HG02571 (cell line): ENCODE results near the gene SH3PXD2A.
"Not testable (repeated sequence)": the region's sequence is repeated elsewhere in the genome, so short reads cannot be mapped to it uniquely, and the experiment has no call there.

Source experiments
- ATAC-seq: cut with Tn5 transposase; IDR thresholded peaks from one replicate; pipeline ENCODE4 v1.9.1; 2021; ENCODE audit warnings: mild to moderate bottlenecking, moderate library complexity; ENCODE audit not compliant: unreplicated experiment

The SH3PXD2A gene

DNA sequence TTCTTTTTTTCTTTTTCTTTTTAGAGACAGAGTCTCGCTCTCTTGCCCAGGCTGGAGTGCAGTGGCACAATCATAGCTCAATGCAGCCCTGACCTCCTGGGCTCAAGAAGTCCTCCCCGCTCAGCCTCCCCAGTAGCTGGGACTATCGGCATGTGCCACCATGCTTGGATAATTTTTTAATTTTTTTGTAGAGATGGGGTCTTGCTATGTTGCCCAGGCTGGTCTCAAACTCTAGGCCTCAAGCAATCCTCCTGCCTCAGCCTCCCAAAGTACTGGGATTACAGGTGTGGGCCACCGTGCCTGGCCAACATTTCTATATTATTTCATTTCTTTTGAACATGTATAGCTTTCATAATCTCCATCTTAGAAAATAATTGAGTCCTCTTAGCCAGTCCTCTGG lies 42.1 kb downstream of the SH3PXD2A start:
- ATAC-seq, result not testable (repeated sequence)

GRCh38 chr10:103812432-103812831 lies 42.9 kb downstream of the SH3PXD2A start:
- no peak for ATAC-seq

DNA sequence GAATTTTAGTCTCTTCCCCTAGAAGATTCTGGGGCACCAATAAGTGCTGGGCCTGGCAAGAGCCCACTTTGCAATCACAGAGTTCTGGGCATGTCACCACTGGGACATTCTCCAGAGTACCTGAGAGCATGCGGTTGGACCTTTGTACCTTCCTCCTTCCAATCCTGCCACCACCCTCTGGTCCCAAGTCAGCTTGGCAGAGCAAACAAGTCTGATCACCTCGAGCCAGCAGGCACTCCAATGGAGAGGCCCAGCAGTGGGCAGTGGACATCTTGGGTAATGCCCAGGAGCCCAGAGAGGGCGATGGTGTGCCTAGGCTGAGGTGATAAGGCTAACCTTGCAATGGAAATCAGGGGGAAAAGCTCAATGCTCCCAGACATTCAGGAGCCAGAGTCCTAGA lies 43.4 kb downstream of the SH3PXD2A start:
- ATAC-seq, result no peak

DNA sequence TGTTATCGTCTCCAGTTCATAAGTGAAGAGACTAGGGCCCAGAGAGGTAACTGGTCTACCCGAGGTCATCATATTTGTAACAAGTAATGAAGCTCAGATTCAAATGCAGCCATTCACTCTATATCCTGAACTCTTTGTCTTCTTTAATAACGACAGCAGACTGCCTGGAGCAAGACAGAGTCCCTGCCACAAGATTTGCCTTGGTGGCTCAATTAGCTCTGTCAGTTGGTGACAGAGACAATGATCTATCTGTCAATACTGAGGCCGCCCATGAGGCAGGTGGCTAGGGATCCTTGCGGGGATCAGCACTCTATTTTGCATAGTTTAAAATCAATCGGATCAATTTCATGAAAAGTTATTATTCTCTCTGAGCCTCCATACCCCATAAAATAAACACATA lies 43.9 kb downstream of the SH3PXD2A start:
- ATAC-seq, result no peak

DNA sequence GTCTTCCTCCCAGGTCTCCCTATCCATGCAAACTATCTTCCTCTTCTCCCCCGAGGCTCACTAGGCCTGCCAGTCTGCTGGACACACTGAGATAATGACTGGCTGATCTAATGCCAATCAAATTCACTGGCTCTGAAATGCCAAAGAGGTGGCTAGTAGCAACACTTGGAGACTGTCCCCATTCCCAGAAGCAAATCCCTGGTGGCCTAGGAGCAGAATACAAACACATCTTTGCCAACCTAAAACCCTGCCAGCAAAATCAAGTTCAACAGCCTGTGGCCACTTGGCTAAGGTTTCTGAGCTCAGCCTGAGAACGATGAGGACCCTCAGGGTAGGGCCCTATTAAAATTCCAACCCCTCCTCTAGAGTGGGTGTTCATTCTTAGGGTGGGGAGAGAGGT lies 46.6 kb downstream of the SH3PXD2A start:
- ATAC-seq, result no peak

- ATAC-seq, result no peak
Observed at GRCh38 chr10:103807996-103808395, 47.4 kb downstream of the SH3PXD2A start.

DNA sequence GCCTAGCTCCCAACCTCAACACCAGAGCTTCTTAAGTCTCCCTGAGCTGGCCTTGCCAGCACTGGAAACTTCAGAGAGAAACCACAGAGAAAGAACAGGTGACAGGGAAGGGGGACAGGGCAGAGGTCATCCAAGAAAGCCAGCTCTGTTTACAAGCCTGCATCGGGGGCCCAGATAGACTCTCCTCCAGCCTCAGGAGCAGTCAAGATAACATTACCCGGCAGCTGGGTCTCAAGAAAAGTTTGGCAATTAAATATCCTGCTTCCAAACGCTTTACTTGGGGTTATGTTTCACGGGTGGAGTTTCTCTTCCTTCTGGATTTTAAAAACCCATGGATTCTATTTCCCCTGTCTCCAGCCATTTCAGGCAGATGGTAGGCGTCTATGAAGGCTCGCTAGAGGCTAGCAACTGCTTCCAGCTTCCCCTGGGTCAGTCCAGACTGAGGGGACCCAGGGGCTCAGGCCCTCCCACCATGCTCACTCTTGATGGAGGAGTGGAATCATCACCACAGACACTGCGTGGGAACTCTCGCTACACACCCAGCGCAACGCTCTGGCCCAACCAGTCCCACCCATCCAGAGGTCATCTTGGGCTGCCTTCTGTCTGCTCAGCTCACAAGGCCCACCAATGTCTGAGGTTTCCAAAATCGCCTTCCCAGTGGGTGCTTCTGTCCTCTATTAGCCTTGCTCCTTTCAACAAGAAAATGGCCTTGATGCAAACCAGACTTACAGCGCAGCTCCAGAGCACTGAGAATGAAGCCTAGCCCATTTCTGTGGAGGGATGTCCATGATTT lies 48.8 kb downstream of the SH3PXD2A start:
- no peak for ATAC-seq

DNA sequence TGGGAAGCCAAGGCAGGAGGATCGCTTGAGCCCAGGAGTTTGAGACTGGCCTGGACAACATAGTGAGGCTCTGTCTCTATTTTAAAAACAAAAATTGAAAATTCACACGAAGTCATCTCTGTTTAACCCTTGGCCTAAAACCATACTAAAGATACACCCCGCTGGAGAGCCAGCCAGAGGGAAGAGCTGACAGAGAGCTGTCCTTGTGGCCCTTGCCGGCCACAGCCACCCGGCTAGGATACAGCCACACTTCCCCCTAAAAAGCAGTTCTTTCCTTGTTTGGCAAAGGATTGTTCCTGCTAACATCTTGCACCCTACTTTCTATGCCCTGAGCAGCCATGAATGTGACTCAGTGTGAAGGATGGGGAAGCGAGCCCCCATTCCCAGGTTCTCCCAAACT lies 49.6 kb downstream of the SH3PXD2A start:
- no peak for ATAC-seq

DNA sequence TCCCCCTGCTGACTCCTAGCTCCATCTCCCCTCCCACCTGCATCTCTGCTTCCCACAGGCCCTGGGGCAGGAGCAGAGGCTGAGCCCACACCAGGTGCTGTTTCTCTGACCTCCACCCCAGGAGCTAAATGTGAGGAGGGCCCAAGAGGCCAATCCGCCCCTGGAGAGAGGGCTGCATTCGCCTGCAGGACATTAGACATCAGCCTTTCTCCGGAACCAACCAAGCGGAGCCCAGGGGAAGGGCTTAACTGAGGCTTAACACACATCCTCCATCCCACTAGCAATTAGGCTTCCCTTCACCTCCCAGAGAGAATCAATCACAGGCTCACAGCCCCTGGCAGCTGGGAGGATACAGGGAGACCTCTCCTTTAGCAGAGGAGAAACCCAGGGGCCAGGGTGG lies 50.5 kb downstream of the SH3PXD2A start:
- ATAC-seq, result no peak

DNA sequence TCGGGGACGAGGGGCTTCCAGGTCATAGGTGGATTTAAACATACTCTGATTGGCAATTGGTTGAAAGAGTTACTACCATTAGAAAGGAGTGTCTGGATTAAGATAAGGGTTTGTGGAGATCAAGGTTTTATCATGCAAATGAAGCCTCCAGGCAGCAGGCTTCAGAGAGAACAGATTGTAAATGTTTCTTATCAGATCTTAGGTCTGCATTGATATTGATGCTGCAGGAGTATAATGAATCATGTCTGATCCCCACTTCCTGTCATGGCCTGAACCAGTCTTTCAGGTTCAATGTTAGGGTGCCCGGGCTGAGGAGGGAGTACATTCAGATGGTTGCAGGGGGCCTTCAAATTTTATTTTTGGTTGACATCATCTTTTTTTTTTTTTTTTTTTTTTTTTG lies 51.4 kb downstream of the SH3PXD2A start:
- ATAC-seq, result no peak

DNA sequence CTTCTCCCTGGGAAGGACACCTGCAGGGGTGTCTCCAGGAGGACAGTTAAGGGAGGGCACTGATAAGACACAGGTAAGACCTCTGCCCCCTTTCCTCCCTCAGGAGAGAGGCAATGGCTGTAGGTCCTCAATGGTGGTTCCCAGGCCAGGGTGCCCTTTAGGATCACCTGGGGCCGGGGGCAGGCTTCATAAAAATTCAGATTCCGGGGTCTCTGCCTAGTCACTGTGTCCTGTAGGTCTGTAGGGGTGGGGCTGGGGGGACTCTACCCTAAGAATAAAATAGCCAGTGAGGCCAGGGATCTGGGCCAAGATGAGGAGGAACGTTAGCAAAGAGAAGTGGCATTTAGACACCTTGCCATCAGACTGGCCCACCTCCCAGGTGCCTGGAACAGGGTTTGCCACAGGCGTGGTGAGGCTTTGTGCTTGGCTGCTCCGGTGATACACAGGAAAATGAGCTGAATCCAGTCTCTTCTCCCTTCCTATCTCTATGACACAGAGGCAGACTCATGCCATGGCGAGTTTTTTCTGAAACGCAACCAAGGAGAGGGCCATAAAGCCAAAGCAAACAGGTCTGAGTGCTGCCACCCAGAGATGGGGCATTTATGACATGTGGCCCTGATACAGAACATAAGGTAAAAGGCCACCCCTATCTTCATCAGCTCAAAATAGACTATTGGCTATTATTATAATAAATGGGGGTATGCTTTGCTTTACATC lies 52.6 kb downstream of the SH3PXD2A start:
- ATAC-seq, result no peak

- no peak for ATAC-seq
Observed at GRCh38 chr10:103802081-103802480, 53.3 kb downstream of the SH3PXD2A start.

DNA sequence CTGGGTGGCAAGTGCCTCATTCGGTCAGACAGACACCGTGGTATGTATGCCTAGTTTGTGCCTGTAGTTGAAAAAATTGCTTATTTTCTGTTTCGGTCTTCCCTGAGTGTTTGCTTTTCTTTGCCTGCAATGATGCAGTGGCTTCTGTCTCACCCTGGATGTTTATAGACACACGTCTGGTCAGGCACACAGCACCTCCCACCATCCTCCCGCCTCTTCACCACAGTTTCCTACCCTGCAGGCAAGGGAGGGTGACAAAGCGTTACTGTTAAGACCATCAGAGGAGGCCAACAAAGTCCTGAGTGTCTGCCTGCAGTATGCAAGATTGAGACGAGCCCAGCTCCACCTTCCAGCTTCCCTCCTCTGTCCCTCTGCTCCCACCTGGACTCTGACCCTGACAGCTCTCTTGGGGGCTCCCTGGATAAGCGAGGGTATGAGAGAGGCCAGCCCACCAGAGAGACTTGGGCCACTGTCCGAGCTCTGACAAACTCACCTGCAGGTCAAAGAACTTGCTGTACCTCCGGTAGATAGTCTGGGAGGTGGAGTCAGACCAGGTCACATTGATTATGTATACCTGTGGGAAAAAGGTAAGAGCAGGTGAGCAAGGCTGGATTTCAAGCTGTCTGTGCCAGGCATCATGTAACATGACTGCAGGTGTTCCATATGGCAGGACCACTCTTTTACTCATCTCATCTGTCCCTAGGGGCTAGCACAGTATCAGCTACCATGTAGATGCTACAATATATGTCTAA lies 54.4 kb downstream of the SH3PXD2A start:
- ATAC-seq, result peak; percentile 91

DNA sequence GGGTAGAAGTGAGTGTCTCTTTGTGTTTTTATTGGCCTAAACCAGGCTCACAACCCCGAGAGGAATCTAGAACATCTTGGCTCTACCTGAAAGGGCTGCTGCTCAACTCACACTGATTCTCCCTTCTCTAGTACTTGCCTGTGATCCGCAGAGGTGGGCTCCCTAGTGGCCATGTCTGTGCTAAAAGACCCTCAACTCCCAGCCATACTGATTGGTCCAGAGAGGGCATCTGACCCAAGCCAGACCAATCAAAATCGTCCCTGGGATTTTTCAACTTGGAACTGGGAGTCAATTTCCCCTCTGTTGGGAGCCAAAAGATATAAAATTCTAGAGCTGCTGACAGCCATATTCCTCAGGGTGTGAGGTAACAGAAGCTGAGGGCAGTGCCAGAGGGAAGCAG lies 55.3 kb downstream of the SH3PXD2A start:
- ATAC-seq, result no peak

DNA sequence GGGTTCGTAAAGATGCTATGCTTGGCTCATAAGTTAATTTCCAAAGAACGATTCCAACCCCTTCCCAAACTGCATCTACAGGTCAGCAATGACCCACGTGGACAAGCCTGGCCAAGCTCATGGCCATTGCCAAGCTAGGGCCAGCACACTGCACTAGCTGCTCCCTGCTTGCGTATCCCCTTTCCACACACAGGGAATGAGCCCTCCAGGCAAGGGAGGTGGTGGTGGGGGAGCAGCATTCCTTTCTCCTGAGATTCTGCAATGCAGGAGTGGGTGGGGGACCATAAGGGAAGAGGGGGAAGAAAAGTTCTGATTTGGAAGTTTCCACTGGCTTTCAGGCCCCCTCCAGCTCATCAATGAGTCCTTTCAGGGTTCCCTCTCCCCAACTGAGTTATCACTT lies 56.0 kb downstream of the SH3PXD2A start:
- ATAC-seq, result no peak

DNA sequence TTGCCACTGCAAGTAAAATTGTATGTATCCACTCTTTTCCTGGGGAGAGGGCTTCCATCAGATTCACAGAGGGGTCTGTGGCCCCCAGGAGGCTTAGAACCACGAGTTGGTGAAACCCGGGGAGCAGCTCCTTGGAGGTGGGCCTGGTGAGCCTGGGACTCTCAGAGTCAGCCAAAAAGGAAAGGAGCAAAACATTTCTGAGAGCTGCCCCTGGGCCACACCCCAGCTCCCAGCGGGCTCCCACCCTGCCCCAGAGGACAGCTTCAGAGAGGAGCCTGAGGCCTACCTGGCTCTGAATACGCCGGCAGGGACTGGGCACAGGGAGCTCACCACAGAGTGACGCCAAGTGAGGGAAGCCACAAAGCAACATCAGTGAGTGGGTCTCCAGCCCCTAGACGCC lies 56.9 kb downstream of the SH3PXD2A start:
- ATAC-seq, result no peak

- no peak for ATAC-seq
Observed at GRCh38 chr10:103797857-103798256, 57.5 kb downstream of the SH3PXD2A start.

DNA sequence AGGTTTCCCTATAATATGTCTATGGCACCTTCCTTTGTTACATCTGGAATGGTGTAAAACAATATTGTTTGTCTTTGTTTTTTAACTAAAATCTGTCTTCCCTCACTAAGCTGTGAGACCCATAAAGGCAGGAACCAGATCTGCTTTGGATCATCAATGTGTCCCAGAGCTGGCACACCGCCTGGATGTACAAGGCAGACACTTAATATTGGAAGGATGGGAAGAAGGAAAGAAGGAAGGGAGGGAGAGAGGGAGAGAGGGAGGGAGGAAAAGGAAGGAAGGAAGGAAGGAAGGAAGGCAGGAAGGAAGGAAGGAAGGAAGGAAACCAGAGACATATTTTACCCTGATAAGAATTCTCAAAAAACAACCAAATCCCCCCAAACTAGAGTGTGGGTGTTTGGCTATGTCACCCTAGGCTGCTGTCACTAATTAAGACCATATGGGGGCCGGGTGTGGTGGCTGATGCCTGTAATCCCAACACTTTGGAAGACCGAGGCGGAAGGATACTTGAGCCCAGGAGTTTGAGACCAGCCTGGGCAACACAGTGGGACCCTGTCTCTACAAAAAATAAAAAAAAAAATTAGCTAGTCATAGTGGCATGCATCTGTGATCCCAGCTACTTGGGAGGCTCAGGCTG lies 59.6 kb downstream of the SH3PXD2A start:
- no peak for ATAC-seq

GRCh38 chr10:103794996-103795395 lies 60.4 kb downstream of the SH3PXD2A start:
- no peak for ATAC-seq

DNA sequence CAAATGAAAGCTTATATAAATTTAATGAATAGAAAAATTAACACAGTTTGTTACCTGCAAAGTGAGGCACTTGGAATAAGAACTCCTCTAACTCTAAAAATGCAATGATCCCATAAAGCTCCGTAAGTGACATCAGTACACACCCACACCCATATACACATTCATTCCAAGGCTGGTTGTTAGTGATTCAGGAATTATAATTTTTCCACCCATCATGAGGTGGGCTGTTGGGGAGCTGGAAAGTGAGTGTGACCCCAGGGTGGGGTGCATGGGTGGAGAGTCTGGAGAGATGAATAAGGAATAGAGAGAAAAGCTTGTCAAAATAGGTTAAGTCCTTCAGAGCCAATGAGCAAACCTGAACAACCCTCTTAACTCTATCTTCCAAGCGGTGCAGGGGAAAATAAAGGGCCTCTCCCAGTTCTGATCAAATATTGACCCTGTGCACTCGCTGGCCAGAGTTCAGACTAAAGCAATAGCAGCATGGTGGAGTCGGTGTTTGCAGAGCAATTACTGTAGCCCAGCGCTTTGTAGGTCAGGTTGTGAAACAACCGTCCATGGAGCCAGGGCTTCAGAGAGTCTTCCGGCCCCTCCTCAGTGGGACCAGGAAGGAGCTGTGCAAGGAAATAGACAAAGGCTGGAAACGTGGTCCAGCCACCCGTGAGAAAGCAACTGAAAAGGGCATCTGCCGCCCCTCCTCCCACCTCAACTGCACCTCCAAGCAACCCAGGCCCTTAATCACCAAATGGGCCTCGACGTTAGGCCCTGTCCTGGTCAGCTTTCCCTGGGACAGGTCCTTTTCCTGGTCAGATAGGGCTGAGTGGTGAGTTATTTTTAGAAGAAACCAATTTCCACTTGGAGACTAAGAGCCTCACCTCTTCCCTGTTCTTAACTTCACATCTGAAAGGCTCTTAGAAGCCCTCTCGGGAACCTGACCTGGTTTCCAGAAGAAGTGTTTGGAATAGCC lies 61.2 kb downstream of the SH3PXD2A start:
- ATAC-seq, result no peak
